GM19238 (cell line): ENCODE results near the gene COMMD2.

Experiments used
- DNase-seq: peaks from one replicate; pipeline ENCODE4 v3.0.0; 2011; ENCODE audit warnings: low spot score; ENCODE audit not compliant: insufficient read length

COMMD2 gene

GRCh38 chr3:149703466-149703865, 48.8 kb downstream of the COMMD2 start:
- DNase-seq = no peak

- no peak for DNase-seq
Observed at GRCh38 chr3:149702691-149703441, 49.4 kb downstream of the COMMD2 start.

GRCh38 chr3:149701977-149702350, 50.3 kb downstream of the COMMD2 start:
- DNase-seq = no peak

- no peak for DNase-seq
Observed at GRCh38 chr3:149701206-149701976, 50.9 kb downstream of the COMMD2 start.
